Stimulated activated naive CD8-positive, alpha-beta T cell treated with anti-CD3 and anti-CD28 coated beads, Interleukin-15, Interleukin-2, amounts not matched to agents 100 U/mL and 50 U/mL, for 24 hours (primary cell): Measurements from ENCODE around the gene PRPH.

Source experiments
- ATAC-seq: fragments of 150-1000 bp; cut with Tn5 transposase; one replicate; pipeline ENCODE4 v1.10.0; 2021
- DNase-seq: peaks from one replicate; pipeline ENCODE4 v3.0.0; 2021

Gene PRPH

DNA sequence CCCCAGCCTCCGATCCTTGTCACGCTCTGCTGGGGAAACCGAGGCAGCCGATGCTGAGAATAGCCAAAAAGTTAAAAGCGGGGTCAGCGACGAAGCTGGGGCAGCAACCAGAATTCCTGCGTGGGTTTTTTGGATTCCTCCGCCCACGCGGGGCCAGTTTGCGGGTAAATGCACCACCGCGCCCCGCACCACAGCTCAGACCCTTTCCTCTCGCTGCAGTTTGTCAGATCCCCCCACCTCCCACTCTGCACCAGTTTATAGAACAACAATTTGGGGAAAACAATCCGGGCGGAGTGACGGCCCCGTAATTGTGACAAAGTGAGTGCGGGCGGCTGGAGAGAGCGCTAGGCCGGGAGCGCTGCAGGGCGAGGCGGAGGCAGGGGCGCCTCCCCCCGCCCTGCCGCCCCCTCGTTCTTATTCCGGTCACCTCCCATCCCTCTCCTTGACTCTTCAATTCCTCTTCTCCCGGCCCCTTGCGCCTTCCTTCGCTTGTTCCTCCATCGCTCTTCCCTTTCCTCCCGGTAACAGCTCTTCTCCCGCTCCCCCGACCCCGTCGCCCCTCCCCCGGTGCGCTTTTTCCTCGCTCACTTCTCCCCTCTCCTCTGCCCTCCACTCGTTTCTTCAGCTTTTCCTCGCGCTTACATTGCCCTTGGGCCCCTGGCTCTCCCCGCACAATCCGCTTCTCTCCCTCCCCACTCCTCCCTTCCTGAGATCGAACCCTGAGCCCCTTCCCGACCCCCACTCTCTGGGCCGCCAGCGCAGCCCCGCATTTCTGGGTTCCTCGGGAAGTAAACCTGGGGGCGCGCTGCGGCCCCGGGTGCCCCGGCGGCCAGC is 51.1 kb downstream of the PRPH start:
- ATAC-seq (no peak), DNase-seq (no peak)

DNA sequence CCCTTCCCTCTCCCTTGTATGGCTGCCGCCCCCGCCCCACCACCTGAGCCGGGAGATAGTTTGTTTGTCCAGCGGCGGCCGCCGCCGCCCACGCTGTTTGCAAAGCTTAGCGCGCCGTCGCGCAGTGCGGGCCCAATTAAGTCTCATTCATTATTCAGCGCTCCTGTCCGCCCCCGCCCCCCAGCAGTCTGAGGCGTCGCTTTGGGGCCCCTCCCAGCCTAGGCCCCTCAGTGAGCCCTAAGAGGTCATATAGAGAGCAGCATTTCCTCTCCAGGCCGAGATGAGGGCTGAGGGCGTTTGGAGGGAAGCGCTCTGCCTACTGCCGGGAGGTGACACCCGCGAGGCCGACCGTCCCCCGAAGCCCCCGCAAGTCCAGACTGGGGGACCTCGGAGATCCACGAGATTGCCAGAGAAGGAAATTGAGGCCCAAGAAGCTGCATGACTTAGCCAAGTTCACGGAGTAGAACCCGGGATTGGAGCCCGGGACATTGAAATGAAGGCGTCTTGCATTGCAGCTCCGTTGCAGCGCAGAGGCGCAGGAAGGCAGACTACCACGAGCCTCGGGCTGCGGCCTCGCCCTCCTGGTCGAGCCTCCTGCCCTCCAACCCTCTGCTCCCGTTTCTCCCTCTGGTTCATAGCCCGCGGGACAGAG is 51.8 kb downstream of the PRPH start, which contains the start of gene DNAJC22:
Gene DNAJC22, plus strand, starts transcription at position 230 of the 652 bp plus-strand sequence. CDS start 1,985 bp downstream, outside the sequence.
- DNase-seq (peak; percentile 44), ATAC-seq (peak; percentile 23)

DNA sequence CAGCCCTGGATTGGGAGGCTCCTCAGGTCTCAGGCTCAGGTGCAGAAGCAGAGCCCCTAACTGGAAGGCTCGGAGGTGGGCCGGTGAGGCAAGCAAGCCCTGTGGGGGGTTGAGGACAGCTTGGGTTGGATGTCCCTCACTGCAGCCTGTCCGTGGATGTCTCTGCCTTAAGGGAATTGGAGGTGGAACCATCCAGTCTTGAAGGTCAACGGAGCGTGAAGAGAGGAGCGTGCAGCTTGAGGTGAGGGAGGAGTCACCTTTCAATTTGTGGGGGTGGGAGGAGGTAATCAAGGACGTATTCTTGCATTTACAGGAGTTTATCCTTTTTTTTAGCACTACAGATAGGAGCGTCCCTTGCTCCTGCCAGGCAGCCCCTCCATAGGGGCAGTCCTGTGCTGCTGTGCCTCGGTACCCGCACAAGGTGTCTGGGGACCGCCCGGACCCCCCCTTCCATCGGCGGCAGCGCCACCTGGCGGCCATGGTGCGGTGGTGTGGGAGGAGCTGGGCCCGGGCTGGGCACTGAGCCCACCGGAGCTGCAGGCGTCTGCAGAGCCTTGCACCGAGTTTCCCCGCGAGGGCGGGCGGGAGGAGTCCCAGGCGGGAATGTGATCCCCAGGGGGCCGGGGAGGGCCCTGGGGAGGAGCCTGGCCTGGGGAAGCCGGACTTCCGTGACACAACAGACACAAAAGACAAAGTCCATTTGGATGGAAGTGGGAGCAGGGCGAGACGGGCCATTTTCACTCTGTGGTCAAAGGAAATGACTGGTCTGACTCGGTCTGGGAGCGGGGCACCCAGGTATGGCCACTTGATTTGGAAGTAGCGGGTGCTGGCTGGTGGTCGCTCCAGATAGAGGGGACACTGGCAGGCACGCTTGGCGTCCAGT is 52.6 kb downstream of the PRPH start:
- peak; percentile 89 for DNase-seq
- ATAC-seq: peak; percentile 75
